Panc1 (cell line): ENCODE results near the gene CSMD2. TPM values are rescaled to one million over a fixed set of nuclear protein-coding genes. Genes with fewer than 3 reads are reported as not detected.

ENCODE experiments used
- ATAC-seq: fragments of 200-7000 bp; cut with Tn5 transposase; 2 replicates; pipeline ENCODE4 v1.9.1; 2020; ENCODE audit warnings: mild to moderate bottlenecking, moderate library complexity
- BruUV-seq: library from RNA; stranded (reverse); fragments of 400-500 nt; replicated peaks from 2 replicates; lab custom pipeline; 2021; lab: Mats Ljungman, UMichigan
- CTCF ChIA-PET: fragments of 300-600 bp; sonication (Branson Sonifier 250); formaldehyde crosslinking; loops from one replicate; lab custom pipeline; 2022; ENCODE audit warnings: antibody characterized with exemption; lab: Charles Lee
- POLR2A ChIA-PET: fragments of 300-600 bp; sonication (Branson Sonifier 250); formaldehyde crosslinking; loops from one replicate; lab custom pipeline; 2022; ENCODE audit warnings: antibody characterized with exemption; lab: Charles Lee
- DNase-seq: peaks from one replicate; pipeline ENCODE4 v3.0.0-alpha.2; 2010; ENCODE audit warnings: low read depth, low spot score
- H3K27ac ChIP-seq: 2 replicates; pipeline ENCODE4 v1.5.1; 2011; ENCODE audit warnings: mild to moderate bottlenecking, low read length, inconsistent platforms
- H3K27me3 ChIP-seq: fragments of 200-500 bp; sonication (Bioruptor generic); 2 replicates; pipeline ENCODE4 v1.6.0; 2014; ENCODE audit warnings: low read length, inconsistent platforms; ENCODE audit not compliant: control insufficient read depth, insufficient read depth
- H3K36me3 ChIP-seq: fragments of 200-500 bp; sonication (Bioruptor generic); 2 replicates; pipeline ENCODE4 v1.5.1; 2014; ENCODE audit warnings: inconsistent platforms, mild to moderate bottlenecking, low read length, moderate library complexity; ENCODE audit not compliant: control insufficient read depth, insufficient read depth
- H3K4me1 ChIP-seq: 2 replicates; pipeline ENCODE4 v1.5.1; 2011; ENCODE audit warnings: inconsistent platforms, mild to moderate bottlenecking, low read length, moderate library complexity; ENCODE audit not compliant: control insufficient read depth, insufficient read depth
- H3K4me3 ChIP-seq, 2 experiments: 2 replicates each; pipeline ENCODE4 v1.5.1; 2011 to 2012; ENCODE audit warnings: low read depth in 2 of 2, low read length in 2 of 2, mild to moderate bottlenecking in 2 of 2, inconsistent platforms in 1 of 2, moderate library complexity in 1 of 2
- H3K9me3 ChIP-seq: fragments of 200-500 bp; sonication (Bioruptor generic); 2 replicates; pipeline ENCODE4 v1.5.1; 2014; ENCODE audit warnings: low read depth, mild to moderate bottlenecking, inconsistent platforms, low read length, moderate library complexity; ENCODE audit not compliant: control insufficient read depth, insufficient read depth
- CTCF ChIP-seq: fragments of 450-650 bp; IDR thresholded peaks from 2 replicates; pipeline ENCODE4 v1.5.1; 2017; ENCODE audit warnings: mild to moderate bottlenecking
- POLR2AphosphoS5 ChIP-seq: IDR thresholded peaks from 2 replicates; pipeline ENCODE4 v1.6.1; 2012; ENCODE audit warnings: mild to moderate bottlenecking, low read depth, low read length, moderate library complexity
- SIN3A ChIP-seq: IDR thresholded peaks from 2 replicates; pipeline ENCODE4 v1.6.1; 2012; ENCODE audit warnings: low read depth, mild to moderate bottlenecking, low read length, moderate library complexity, borderline replicate concordance; ENCODE audit not compliant: insufficient read depth
- TCF7L2 ChIP-seq: IDR thresholded peaks from 2 replicates; pipeline ENCODE4 v1.6.1; 2011; ENCODE audit warnings: mild to moderate bottlenecking, low read depth, low read length, inconsistent platforms
- in situ Hi-C: cut with HindIII; loops from 2 replicates; pipeline ENCODE4 v1.10.0; 2016; ENCODE audit warnings: low sequenced_read_pairs, low pct_unique_long_range_greater_than_20kb
- intact Hi-C: fragments of 100-400 bp; cut with micrococcal nuclease; formaldehyde crosslinking; loops from one replicate; pipeline ENCODE4 v1.10.0; 2022; ENCODE audit not compliant: unreplicated experiment
- total RNA-seq: library from RNA; stranded (reverse); gene quantifications from one replicate; pipeline ENCODE4 v1.2.1, GENCODE V29; 2021; ENCODE audit not compliant: unreplicated experiment
- TF ChIP-seq, protein P1 (sequence below), 2 experiments: IDR thresholded peaks; 2 replicates each; pipeline ENCODE4 v1.6.1; 2011 to 2012; ENCODE audit warnings: low read depth in 2 of 2, control low read depth in 1 of 2, low read length in 1 of 2, mild to moderate bottlenecking in 1 of 2, moderate library complexity in 1 of 2; ENCODE audit not compliant: insufficient read depth in 1 of 2

CSMD2 gene
- total RNA-seq, 1 experiment from 2014 or later = not detected

DNA sequence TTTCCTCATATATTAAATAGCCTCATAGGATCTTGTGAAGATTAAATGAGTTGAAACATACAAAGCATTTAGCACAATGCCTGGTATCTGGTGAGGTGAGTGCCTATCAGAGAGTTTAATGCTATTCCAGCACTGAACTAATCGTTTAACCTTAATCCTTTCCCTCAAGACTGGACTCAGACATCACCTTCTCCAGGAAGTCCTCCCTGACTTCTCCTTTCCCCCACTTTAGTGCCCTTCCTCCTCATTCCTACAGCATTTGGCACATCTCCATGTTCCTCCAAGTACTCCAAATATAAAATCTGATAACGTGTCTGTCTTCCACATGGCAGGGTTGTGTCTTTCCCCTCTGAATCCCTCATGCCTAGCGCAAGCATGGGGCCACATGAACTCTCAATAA lies 632.8 kb downstream of the CSMD2 start:
- intact Hi-C loops (no loop called here), in situ Hi-C loops (no loop called here)
- no peak for TF ChIP-seq POLR2AphosphoS5
- TF ChIP-seq, protein P1, sequence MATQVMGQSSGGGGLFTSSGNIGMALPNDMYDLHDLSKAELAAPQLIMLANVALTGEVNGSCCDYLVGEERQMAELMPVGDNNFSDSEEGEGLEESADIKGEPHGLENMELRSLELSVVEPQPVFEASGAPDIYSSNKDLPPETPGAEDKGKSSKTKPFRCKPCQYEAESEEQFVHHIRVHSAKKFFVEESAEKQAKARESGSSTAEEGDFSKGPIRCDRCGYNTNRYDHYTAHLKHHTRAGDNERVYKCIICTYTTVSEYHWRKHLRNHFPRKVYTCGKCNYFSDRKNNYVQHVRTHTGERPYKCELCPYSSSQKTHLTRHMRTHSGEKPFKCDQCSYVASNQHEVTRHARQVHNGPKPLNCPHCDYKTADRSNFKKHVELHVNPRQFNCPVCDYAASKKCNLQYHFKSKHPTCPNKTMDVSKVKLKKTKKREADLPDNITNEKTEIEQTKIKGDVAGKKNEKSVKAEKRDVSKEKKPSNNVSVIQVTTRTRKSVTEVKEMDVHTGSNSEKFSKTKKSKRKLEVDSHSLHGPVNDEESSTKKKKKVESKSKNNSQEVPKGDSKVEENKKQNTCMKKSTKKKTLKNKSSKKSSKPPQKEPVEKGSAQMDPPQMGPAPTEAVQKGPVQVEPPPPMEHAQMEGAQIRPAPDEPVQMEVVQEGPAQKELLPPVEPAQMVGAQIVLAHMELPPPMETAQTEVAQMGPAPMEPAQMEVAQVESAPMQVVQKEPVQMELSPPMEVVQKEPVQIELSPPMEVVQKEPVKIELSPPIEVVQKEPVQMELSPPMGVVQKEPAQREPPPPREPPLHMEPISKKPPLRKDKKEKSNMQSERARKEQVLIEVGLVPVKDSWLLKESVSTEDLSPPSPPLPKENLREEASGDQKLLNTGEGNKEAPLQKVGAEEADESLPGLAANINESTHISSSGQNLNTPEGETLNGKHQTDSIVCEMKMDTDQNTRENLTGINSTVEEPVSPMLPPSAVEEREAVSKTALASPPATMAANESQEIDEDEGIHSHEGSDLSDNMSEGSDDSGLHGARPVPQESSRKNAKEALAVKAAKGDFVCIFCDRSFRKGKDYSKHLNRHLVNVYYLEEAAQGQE (IDR thresholded peaks at IDR 0.05; ENCODE audit: insufficient read depth in 1 of 2, low read depth in 2 of 2, low read length in 1 of 2) = no peak
- TF ChIP-seq CTCF = no peak
- TF ChIP-seq TCF7L2 = no peak
- TF ChIP-seq SIN3A = no peak
- BruUV-seq = no TSS peak
- Histone ChIP-seq H3K36me3 (no peaks in the 10 kb centered on the region), H3K27me3 (peaks cover 13% of the 10 kb centered on the region; the same call in 1 of the 2 replicates), H3K4me1 (no peaks in the 10 kb centered on the region), H3K27ac (no peak overlapping the region), H3K4me3 (no peak overlapping the region), H3K9me3 (no peaks in the 10 kb centered on the region)
- no peak for DNase-seq
- ChIA-PET POLR2A (no interaction called here), CTCF (no interaction called here)
- no peak for ATAC-seq

DNA sequence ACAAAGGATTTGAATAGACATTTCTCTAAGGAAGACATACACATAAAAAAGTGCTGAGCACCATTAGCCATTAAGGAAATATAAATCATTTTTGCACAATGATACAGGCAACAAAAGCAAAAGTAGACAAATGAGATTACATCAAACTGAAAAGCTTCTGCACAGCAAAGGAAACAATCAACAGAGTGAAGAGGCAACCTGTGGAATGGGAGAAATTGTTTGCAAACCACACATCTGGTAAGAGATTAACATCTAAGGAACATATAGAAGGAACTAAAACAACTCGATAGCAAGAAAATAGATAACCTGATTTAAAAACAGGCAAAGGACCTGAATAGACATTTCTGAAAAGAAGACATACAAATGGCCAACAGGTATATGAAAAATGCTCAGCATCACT lies 635.1 kb downstream of the CSMD2 start:
- no peak overlapping the region for H3K4me3 ChIP-seq
- H3K9me3 ChIP-seq = no peaks in the 10 kb centered on the region
- no peak overlapping the region for H3K27ac ChIP-seq
- peaks cover 15% of the 10 kb centered on the region; the same call in 1 of the 2 replicates for H3K27me3 ChIP-seq
- TF ChIP-seq, protein P1 (IDR thresholded peaks at IDR 0.05; ENCODE audit: insufficient read depth in 1 of 2, low read depth in 2 of 2, low read length in 1 of 2) = no peak
- TF ChIP-seq CTCF (no peak), POLR2AphosphoS5 (no peak), TCF7L2 (no peak), SIN3A (no peak)
- no peaks in the 10 kb centered on the region for H3K36me3 ChIP-seq
- H3K4me1 ChIP-seq = no peaks in the 10 kb centered on the region
- in situ Hi-C loops = no loop called here
- no peak for DNase-seq
- ChIA-PET POLR2A (no interaction called here), CTCF (no interaction called here)
- intact Hi-C loops = no loop called here
- ATAC-seq = no peak
- no TSS peak for BruUV-seq
